T-helper 1 cell (primary cell): Measurements from ENCODE around the gene TIGD6.
"Not testable (repeated sequence)": the region's sequence is repeated elsewhere in the genome, so short reads cannot be mapped to it uniquely, and the experiment has no call there.

Experiments
- DNase-seq, 5 donors: peaks; one replicate each; pipeline ENCODE4 v3.0.0-alpha.2; 2012 to 2020
- total RNA-seq, 4 donors: gene quantifications; one replicate each; lab custom pipeline; 2026; lab: John Stamatoyannopoulos, UW

TIGD6 gene
- 1.3 to 3.2 (median 1.9) reads per million in 4 donors for total RNA-seq

DNA sequence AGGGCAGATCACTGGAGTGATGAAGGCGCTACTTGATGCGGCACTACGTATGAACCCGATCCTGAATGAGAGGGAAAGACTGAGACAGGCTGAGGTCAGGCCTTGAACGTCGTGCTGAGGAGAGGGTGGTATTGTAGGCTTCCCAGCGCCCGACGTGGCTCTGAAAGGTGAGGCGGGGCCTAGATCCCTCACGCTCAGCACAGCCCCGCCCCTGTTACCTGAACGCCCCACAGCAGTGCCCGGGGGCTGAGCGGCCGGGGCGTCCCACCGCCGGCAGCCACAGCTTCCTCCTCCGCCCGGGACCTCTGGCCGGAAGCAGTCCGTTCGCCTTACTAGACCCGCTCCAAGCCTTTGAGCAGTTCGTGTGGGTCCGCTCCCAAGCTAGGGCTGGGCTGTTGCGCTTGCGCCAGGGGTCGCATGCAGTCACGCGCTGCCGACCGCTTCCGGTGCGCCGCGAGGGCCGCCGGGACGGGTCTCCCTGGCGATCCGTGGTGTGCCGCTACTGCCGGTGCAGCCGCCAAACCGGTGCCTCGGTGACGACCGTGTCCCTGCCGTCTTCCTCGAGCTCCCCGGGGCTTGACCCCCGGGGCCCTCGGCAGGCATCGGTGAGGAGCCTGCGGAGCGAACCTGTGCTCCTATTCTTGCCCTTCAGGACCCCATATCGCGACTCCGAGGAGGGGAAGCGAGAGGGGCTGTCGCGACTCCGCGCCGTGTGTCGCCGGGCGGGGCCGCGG, at the start of gene TIGD6, which contains the start of gene HMGXB3:
TIGD6 (minus strand) TSS at position 399 of the 734 bp plus-strand sequence. CDS start 4,306 bp downstream, outside the sequence.
HMGXB3 (plus strand) TSS at position 484 of the 734 bp plus-strand sequence. CDS start 4,114 bp downstream, outside the sequence.
- DNase-seq: peak; percentile 66 to 93 (median 74)

GRCh38 chr5:150046031-150046430, 45.6 kb upstream of the TIGD6 start:
- no peak for DNase-seq

DNA sequence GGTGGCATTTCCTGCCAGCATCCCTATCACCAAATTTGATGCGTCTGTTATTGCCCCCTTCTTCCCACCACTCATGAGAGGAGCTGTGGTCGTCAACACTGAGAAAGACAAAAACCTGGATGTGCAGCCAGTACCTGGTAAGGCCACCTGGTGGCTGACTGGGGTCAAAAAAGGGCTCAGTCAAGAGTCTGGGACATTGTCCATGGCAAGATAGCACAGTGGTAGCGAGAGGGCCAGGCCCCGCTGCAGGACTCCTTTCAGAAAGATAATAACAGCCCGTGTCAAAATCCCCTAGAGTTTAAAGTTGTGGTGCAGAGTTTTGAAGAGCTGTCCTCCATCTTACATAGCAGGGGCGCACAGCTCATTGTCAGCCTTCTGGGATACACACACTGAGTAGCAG, 45.1 kb upstream of the TIGD6 start:
- no peak for DNase-seq

DNA sequence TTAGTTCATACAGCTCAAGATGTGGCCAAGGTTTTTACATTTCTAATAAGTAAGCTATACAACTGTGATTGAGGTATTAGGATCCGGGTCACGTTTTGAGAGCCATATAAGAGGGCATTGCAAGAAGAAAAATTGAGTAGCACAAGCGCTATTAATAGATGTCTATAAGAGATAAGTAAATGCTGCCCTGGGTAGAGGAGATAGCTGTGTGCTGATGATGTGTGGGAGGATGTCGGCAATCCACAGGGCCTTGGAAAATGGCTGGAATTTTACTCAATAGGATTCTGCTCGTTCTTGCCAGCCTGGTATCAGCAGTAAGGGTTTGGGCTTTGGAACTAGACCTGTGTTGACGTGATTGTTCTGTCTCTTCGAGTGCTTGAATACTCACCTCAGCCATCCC, 44.3 kb upstream of the TIGD6 start:
- no peak for DNase-seq

GRCh38 chr5:150044329-150044681, 43.9 kb upstream of the TIGD6 start:
- DNase-seq: no peak

GRCh38 chr5:150043657-150044328, 43.3 kb upstream of the TIGD6 start:
- DNase-seq: no peak

- no peak for DNase-seq
Measured at GRCh38 chr5:150042459-150042858, 42.0 kb upstream of the TIGD6 start.

- no peak for DNase-seq
Measured at GRCh38 chr5:150038547-150038946, 38.1 kb upstream of the TIGD6 start.

DNA sequence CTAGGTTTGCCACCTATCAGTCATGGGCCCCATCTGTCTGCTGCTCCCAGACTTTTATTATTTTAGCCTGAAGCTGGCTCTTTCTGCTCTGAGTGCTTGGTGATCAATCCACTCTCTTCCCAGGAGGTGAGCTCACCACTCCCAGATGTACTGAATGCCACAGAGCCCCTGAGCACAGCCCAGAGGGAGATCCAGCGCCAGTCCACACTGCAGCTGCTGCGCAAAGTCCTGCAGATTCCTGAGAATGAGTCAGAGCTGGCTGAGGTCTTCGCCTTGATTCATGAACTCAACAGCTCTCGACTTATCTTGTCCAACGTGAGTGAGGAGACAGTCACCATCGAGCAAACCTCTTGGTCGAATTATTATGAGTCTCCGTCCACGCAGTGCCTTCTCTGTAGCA, 36.1 kb upstream of the TIGD6 start:
- DNase-seq: no peak

DNA sequence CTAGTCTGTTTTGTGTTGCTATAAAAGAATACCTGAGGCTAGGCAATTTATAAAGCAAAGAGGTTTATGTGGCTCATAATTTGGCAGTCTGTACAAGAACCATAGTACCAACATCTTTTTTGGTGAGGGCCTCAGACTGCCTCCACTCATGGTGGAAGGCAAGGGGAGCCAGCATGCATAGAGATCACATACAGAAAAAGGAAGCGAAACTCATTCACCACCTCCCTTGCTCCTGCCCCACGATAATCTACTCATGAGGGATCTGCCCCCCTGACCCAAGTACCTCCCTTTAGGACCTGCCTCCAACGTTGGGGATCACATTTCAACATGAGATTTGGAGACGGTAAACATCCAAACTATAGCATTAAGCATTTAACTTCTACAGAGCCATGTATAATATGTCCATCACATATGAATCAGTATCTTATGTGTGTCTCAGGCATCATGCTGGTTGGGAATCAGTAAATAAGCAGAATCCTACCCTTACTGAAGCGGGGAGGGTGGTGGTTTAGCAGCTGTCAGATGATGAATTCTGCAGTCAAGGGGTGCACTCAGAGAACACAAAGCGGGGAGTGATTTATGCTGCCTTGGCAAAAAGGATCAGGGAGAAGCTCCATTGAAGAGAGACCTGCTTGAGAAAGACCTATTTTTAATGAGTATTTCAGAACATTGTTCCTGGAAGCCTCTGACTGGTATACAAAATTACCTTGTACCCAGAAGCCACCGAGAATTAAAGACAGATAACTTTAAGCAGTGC, 34.9 kb upstream of the TIGD6 start:
- no peak for DNase-seq

GRCh38 chr5:150034662-150035061, 34.2 kb upstream of the TIGD6 start:
- no peak for DNase-seq

GRCh38 chr5:150033334-150033733, 32.9 kb upstream of the TIGD6 start:
- no peak for DNase-seq

- DNase-seq: not testable (repeated sequence)
Measured at GRCh38 chr5:150028047-150028446, 27.6 kb upstream of the TIGD6 start.

DNA sequence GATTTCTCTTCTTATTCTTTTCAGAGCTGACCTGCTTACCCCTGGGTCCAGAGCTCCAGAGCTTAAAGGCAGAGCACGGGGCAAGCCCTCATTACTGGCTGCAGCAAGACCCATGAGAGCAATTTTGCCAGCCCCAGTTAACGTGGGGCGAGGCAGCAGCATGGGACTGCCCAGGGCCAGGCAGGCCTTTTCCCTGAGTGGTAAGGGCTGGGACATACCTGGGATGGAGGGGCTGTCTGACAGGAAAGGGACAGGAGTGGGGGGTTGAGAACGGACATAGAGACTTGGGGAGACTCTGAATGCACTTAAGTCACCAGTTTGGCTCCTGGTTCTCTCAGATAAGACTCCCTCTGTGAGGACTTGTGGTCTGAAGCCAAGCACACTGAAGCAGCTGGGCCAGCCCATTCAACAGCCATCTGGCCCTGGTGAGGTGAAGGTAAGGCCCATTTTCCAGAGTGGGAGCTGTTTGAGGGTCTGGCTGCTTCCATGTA, 26.3 kb upstream of the TIGD6 start:
- no peak for DNase-seq

DNA sequence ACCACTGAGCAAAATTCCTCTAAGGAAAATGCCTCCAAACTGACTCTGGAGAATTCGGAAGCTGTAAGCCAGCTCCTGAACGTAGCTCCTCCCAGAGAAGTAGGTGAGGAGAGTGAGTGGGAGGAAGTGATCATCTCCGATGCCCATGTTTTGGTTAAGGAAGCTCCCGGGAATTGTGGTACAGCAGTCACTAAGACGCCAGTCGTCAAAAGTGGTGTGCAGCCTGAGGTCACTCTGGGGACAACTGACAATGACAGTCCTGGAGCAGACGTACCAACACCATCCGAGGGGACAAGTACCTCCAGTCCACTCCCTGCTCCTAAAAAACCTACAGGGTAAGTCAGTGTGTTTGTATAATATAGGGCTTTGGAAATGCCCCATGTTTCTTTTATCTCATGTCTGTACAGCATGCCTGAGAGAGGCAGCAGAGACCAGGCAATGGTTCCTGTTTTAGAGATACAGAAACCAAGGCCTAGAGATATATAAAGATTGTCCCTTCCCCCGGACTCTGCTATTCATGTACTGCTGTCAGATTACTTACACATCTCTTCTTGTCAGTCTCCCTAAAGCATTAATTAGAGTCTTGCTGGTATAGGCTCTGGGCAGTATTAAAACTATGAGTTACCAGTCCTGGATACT, 24.0 kb upstream of the TIGD6 start:
- no peak for DNase-seq

GRCh38 chr5:150023136-150023535, 22.7 kb upstream of the TIGD6 start:
- no peak for DNase-seq

GRCh38 chr5:150022681-150023080, 22.2 kb upstream of the TIGD6 start:
- no peak for DNase-seq

GRCh38 chr5:150022158-150022531, 21.7 kb upstream of the TIGD6 start:
- no peak for DNase-seq

DNA sequence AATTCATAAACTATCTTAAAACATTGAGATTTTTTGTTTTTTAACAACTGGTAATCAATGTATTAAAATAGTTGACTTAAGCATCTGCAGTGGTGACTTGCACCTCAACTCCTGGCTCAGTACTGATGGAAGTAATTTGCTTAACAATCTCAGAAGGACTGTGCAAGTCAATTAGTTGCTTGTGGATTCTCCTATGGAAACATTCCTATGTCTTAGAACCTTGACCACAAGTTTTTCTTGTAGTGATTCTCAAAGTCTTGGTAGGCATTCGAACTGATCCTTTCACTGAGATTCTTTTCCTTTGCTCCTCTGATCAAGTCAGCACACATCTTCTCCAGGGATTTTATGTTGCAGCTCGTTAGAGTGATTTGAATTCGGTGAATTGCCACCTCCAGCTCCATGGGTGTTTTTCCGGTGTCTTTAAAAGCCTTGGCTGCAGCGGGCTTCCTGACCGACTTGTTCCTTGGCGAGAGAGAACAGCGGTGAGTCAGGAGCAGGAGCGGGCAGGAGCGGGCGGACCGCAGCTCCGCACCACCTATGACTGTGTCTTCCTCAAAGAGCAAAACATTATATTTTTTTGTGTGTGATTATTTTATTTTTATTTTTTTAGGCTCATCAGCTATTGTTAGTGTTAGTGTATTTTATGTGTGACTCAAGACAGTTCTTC, 21.2 kb upstream of the TIGD6 start:
- no peak for DNase-seq

GRCh38 chr5:150020249-150020648, 19.8 kb upstream of the TIGD6 start:
- DNase-seq: no peak

- DNase-seq: no peak
Measured at GRCh38 chr5:150017226-150018005, 17.0 kb upstream of the TIGD6 start.
